ENCODE data around the gene E2F6.

DNA sequence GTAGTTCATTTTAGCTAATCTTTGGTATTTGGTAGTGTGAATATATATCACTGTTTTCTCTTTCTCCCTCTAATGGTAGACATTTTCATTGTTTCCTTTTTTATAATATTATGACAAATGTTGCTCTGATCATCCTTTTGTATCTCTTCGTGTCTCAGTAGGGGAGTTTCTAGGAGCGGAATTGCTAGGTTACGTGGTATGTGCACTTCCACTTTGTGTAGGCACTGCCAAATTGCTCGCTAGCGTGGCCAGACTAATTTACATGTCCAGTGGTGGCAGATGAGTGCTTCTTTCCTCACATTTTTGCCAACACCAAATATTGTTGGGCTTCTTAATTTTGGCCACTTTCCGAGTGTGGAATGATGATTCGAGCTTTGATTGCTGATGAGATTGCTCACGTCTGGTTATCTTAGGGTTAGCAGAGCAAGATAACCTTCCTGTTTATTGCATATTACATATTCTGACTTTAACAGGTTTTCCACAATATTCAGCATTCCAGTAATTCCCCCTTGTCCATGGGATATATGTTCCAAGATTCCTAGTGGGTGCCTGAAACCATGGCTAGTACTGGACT lies 37.5 kb upstream of the E2F6 start:
- TF ChIP-seq POLR2AphosphoS5 (IDR thresholded peaks at IDR 0.05; ENCODE audit: borderline replicate concordance, low read depth, low read length): no peak
- no peak for TF ChIP-seq EZH2 (IDR thresholded peaks at IDR 0.05)
- TF ChIP-seq FOXP2 (optimal IDR thresholded peaks at IDR 0.05; ENCODE audit: control extremely low read depth, extremely low read length, insufficient read depth): no peak
